Measurements from ENCODE around the gene PRLR. TPM values are rescaled to one million over a fixed set of nuclear protein-coding genes. Genes with fewer than 3 reads are reported as not detected.

PRLR gene
- total RNA-seq, 3 donors from 2014 or later = 10.3 to 47.1 (median 35.8) TPM

GRCh38 chr5:35263266-35263877, 33.1 kb upstream of the PRLR start:
- H3K4me1 ChIP-seq (ENCODE audit: low read depth) = no peaks in the 10 kb centered on the region
- H3K36me3 ChIP-seq (ENCODE audit: low read depth) = no peaks in the 10 kb centered on the region
- DNase-seq (no peak), ATAC-seq (no peak)
- TF ChIP-seq CTCF (IDR thresholded peaks at IDR 0.05) = no peak
- intact Hi-C loops (cut with DNase I, micrococcal nuclease) = no loop called here
- H3K4me3 ChIP-seq = no peak overlapping the region
- no peaks in the 10 kb centered on the region for H3K9me3 ChIP-seq

GRCh38 chr5:35253582-35253981, 23.3 kb upstream of the PRLR start:
- no peak for DNase-seq
- no peak for TF ChIP-seq CTCF (IDR thresholded peaks at IDR 0.05)
- intact Hi-C loops (cut with DNase I, micrococcal nuclease) = no loop called here
- Histone ChIP-seq H3K4me3 (no peak overlapping the region), H3K36me3 (ENCODE audit: low read depth) (no peaks in the 10 kb centered on the region), H3K9me3 (peaks cover 15% of the 10 kb centered on the region), H3K4me1 (ENCODE audit: low read depth) (peaks cover 3% of the 10 kb centered on the region)
- ATAC-seq = no peak

GRCh38 chr5:35252963-35253362, 22.7 kb upstream of the PRLR start:
- Histone ChIP-seq H3K9me3 (peaks cover 15% of the 10 kb centered on the region), H3K4me1 (ENCODE audit: low read depth) (peaks cover 3% of the 10 kb centered on the region), H3K4me3 (no peak overlapping the region), H3K36me3 (ENCODE audit: low read depth) (no peaks in the 10 kb centered on the region)
- no peak for DNase-seq
- ATAC-seq = no peak
- intact Hi-C loops (cut with DNase I, micrococcal nuclease) = no loop called here
- no peak for TF ChIP-seq CTCF (IDR thresholded peaks at IDR 0.05)

GRCh38 chr5:35248843-35249780, 18.8 kb upstream of the PRLR start:
- TF ChIP-seq CTCF (IDR thresholded peaks at IDR 0.05) = no peak
- Histone ChIP-seq H3K4me3 (no peak overlapping the region), H3K36me3 (ENCODE audit: low read depth) (no peaks in the 10 kb centered on the region), H3K4me1 (ENCODE audit: low read depth) (peaks cover 3% of the 10 kb centered on the region), H3K9me3 (peaks cover 15% of the 10 kb centered on the region)
- no peak for ATAC-seq
- intact Hi-C loops (cut with DNase I, micrococcal nuclease) = loop anchor here in 1 of 2 donors (5.0 kb wide), 1 partner anchor 157 kb away; no protein-coding TSS in a partner anchor
- DNase-seq = no peak

- Histone ChIP-seq H3K4me1 (ENCODE audit: low read depth) (peaks cover 3% of the 10 kb centered on the region), H3K4me3 (no peak overlapping the region), H3K9me3 (peaks cover 2% of the 10 kb centered on the region), H3K36me3 (ENCODE audit: low read depth) (no peaks in the 10 kb centered on the region)
- intact Hi-C loops (cut with DNase I, micrococcal nuclease) = loop anchor here in 1 of 2 donors (5.0 kb wide), 1 partner anchor 155 kb away; no protein-coding TSS in a partner anchor
- peak; percentile 35 for ATAC-seq
- TF ChIP-seq CTCF (IDR thresholded peaks at IDR 0.05) = no peak
- DNase-seq = peak in 1 of 3 donors; percentile 24
Measured at GRCh38 chr5:35247648-35248034, 17.4 kb upstream of the PRLR start.

All from mucosa of descending colon (tissue), 3 donors.